Stomach smooth muscle (tissue), 2 donors: ENCODE results near the gene TPP1.

Experiments
- H3K27ac ChIP-seq: one replicate; pipeline ENCODE4 v1.7.0; 2013; ENCODE audit warnings: mild to moderate bottlenecking, low read length, inconsistent platforms
- H3K27me3 ChIP-seq, 2 donors: one replicate each; pipeline ENCODE4 v1.7.0; 2013; ENCODE audit warnings: low read length in 2 of 2; ENCODE audit not compliant: insufficient read depth in 2 of 2, control insufficient read depth in 1 of 2
- H3K36me3 ChIP-seq, 2 donors: one replicate each; pipeline ENCODE4 v1.7.0; 2013; ENCODE audit warnings: low read length in 2 of 2; ENCODE audit not compliant: control insufficient read depth in 2 of 2, insufficient read depth in 2 of 2
- H3K4me1 ChIP-seq: one replicate; pipeline ENCODE4 v1.7.0; 2013; ENCODE audit warnings: low read length; ENCODE audit not compliant: control insufficient read depth, insufficient read depth
- H3K4me3 ChIP-seq, 2 donors: one replicate each; pipeline ENCODE4 v1.7.0; 2013; ENCODE audit warnings: low read length in 2 of 2
- H3K9ac ChIP-seq, 2 donors: one replicate each; pipeline ENCODE4 v1.7.0; 2013; ENCODE audit warnings: low read length in 2 of 2, mild to moderate bottlenecking in 1 of 2
- H3K9me3 ChIP-seq, 2 donors: one replicate each; pipeline ENCODE4 v1.7.0; 2013; ENCODE audit warnings: low read length in 2 of 2; ENCODE audit not compliant: control insufficient read depth in 2 of 2
- donor health status: healthy.
- donor health status: Pancreatic carcinoma.

TPP1 gene

GRCh38 chr11:6626971-6627761, 7.9 kb upstream of the TPP1 start:
- Histone ChIP-seq H3K9ac (no peak overlapping the region), H3K9me3 (no peaks in the 10 kb centered on the region), H3K4me3 (no peak overlapping the region), H3K36me3 (peaks cover 67 to 72% of the 10 kb centered on the region in 2 donors), H3K27me3 (no peaks in the 10 kb centered on the region), H3K4me1 (no peaks in the 10 kb centered on the region), H3K27ac (no peak overlapping the region)

GRCh38 chr11:6625832-6626420, 6.7 kb upstream of the TPP1 start:
- H3K4me1 ChIP-seq, result no peaks in the 10 kb centered on the region
- H3K27me3 ChIP-seq, result no peaks in the 10 kb centered on the region
- H3K4me3 ChIP-seq, result no peak overlapping the region
- no peaks in the 10 kb centered on the region for H3K9me3 ChIP-seq
- peaks cover 57 to 60% of the 10 kb centered on the region in 2 donors for H3K36me3 ChIP-seq
- no peak overlapping the region for H3K27ac ChIP-seq
- H3K9ac ChIP-seq, result no peak overlapping the region

- no peak overlapping the region for H3K27ac ChIP-seq
- peaks cover 55 to 58% of the 10 kb centered on the region in 2 donors for H3K36me3 ChIP-seq
- H3K4me3 ChIP-seq, result no peak overlapping the region
- H3K9ac ChIP-seq, result no peak overlapping the region
- no peaks in the 10 kb centered on the region for H3K9me3 ChIP-seq
- H3K27me3 ChIP-seq, result no peaks in the 10 kb centered on the region
- H3K4me1 ChIP-seq, result no peaks in the 10 kb centered on the region
Measured at GRCh38 chr11:6625156-6625831, 6.1 kb upstream of the TPP1 start.

GRCh38 chr11:6623391-6624363, 4.5 kb upstream of the TPP1 start:
- no peak overlapping the region for H3K27ac ChIP-seq
- H3K36me3 ChIP-seq, result peaks cover 42 to 45% of the 10 kb centered on the region in 2 donors
- no peaks in the 10 kb centered on the region for H3K9me3 ChIP-seq
- H3K27me3 ChIP-seq, result no peaks in the 10 kb centered on the region
- H3K4me3 ChIP-seq, result no peak overlapping the region
- no peak overlapping the region for H3K9ac ChIP-seq
- peaks cover 12% of the 10 kb centered on the region for H3K4me1 ChIP-seq

DNA sequence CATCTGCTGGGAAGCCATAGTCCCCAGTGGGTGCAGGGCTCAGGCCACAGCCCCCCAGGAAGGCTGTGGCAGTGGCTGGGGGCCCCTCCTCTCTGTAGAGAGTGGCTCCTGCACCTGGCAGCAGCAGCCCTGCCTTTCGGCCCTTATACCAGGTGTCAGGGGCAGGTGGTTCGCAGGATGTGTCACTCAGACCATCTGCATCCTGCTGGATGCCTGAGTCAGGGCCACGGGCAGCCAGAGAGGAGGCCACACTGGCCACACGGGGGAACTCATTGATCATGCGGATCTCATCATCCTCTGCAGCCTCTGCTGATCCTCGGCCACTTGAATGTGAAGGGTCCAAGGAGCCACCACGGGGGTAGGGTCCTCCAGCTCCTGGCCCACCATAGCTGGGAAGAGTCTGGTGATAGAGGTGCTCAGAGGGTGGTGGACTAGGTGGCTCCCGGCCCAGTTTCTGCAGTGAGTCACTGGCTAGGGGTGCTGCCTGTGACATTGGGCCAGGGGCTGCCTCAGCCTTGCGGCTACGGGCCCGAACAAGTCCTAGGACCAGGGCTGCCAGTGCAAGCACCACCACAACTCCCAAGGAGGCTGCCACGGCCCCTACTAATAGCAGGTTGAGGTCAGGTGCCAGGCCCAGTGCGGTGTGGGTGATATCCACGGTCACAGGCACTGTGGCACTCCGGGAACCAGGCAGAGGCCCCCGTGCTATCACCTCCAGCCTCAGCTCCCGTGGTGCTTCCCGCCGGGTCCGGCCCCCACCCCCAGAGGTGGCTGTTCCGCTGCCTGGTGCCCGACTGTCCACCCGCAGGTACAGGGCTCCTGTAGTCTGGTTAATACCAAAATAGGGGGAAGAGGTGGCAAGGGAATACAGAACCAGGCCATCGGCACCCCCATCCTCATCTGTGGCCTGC, 3.3 kb upstream of the TPP1 start:
- no peaks in the 10 kb centered on the region for H3K9me3 ChIP-seq
- H3K27ac ChIP-seq, result no peak overlapping the region
- peaks cover 22% of the 10 kb centered on the region for H3K4me1 ChIP-seq
- no peaks in the 10 kb centered on the region for H3K27me3 ChIP-seq
- H3K4me3 ChIP-seq, result no peak overlapping the region
- H3K36me3 ChIP-seq, result peaks cover 34 to 40% of the 10 kb centered on the region in 2 donors
- no peak overlapping the region for H3K9ac ChIP-seq

DNA sequence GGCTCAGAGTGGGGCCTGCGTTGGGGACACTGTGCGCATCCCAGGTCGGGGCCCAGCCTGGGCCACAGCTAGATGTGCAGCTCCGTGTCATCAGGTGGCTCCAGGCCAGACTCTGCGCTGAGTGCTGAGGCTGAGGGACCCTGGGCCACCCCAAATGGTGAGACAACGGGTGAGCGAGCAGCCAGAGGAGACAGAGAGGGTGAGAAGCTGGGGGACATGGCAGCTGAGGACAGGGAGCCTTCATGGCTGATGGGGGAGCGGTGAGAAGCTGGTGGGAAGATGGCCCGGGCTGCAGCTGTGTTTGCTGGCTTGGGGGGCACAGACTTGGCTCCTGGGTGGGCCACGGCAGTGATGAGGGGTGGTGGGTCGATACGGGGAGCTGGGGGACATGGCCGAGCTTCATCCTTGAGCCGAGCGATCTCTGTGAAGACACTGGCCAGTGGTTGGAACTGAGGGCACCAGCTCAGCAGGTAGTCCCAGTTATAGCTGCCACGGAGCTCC, 2.5 kb upstream of the TPP1 start:
- no peaks in the 10 kb centered on the region for H3K27me3 ChIP-seq
- peaks cover 28 to 36% of the 10 kb centered on the region in 2 donors for H3K36me3 ChIP-seq
- H3K9ac ChIP-seq, result no peak overlapping the region
- H3K4me1 ChIP-seq, result peaks cover 29% of the 10 kb centered on the region
- H3K9me3 ChIP-seq, result no peaks in the 10 kb centered on the region
- no peak overlapping the region for H3K4me3 ChIP-seq
- no peak overlapping the region for H3K27ac ChIP-seq

GRCh38 chr11:6620636-6621035, 1.4 kb upstream of the TPP1 start:
- Histone ChIP-seq H3K27ac (no peak overlapping the region), H3K9ac (no peak overlapping the region), H3K36me3 (peaks cover 28 to 34% of the 10 kb centered on the region in 2 donors), H3K27me3 (no peaks in the 10 kb centered on the region), H3K4me3 (no peak overlapping the region), H3K9me3 (no peaks in the 10 kb centered on the region), H3K4me1 (peaks cover 29% of the 10 kb centered on the region)

- peak overlapping the region; percentile 98 to 100 for H3K4me3 ChIP-seq
- H3K9me3 ChIP-seq, result no peaks in the 10 kb centered on the region
- H3K4me1 ChIP-seq, result peaks cover 32% of the 10 kb centered on the region
- peak overlapping the region; percentile 93 for H3K27ac ChIP-seq
- no peaks in the 10 kb centered on the region for H3K27me3 ChIP-seq
- H3K9ac ChIP-seq, result peak overlapping the region; percentile 94 to 97
- H3K36me3 ChIP-seq, result peaks cover 22 to 27% of the 10 kb centered on the region in 2 donors
Measured at GRCh38 chr11:6618117-6619003, 862 bp downstream of the TPP1 start.

DNA sequence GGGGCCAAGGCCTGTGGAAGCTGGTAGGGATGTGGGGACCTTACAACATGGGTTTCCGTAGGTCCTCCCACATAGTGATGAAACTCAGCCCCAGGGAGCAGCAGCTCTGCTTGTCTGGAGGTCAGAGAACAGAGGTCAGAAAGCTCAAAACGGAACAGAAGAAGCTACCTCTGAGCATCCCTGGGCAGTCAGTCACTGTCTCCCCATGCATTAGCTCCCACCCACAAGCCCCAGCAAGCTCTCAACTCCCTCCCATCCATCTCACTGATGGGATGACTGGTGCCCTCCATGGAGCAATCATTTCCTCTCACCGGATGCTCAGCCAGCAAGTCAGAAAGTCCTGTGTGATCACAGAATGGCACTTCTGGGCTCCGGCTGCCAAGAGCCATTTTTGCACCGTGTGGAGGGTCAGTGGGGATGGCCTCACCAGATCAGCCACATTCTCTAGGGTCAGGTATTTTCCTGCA, 1.9 kb downstream of the TPP1 start:
- no peaks in the 10 kb centered on the region for H3K27me3 ChIP-seq
- peak overlapping the region; percentile 31 for H3K27ac ChIP-seq
- H3K4me3 ChIP-seq, result peak overlapping the region in 1 of 2 donors; percentile 100
- peak overlapping the region in 1 of 2 donors; percentile 36 for H3K9ac ChIP-seq
- no peaks in the 10 kb centered on the region for H3K9me3 ChIP-seq
- peaks cover 42% of the 10 kb centered on the region for H3K4me1 ChIP-seq
- peaks cover 22 to 23% of the 10 kb centered on the region in 2 donors for H3K36me3 ChIP-seq
